Right lobe of liver (tissue), 6 donors: ENCODE measurements around the gene RBM18. TPM values are rescaled to one million over a fixed set of nuclear protein-coding genes. Genes with fewer than 3 reads are reported as not detected.

Source experiments
- ATAC-seq, 4 donors: fragments of 200-7000 bp; cut with Tn5 transposase; one replicate each; pipeline ENCODE4 v1.9.1; 2020; ENCODE audit warnings: mild to moderate bottlenecking in 4 of 4, moderate library complexity in 4 of 4
- DNase-seq, 3 donors: peaks; one replicate each; pipeline ENCODE4 v3.0.0-alpha.2; 2020
- H3K27ac ChIP-seq, 3 donors: fragments of 200-600 bp; one replicate each; pipeline ENCODE4 v1.8.0; 2022
- H3K27me3 ChIP-seq, 2 donors: fragments of 200-600 bp; one replicate each; pipeline ENCODE4 v1.8.0; 2022
- H3K36me3 ChIP-seq, 4 donors: fragments of 200-600 bp; sonication (generic) in 1 of 4; one replicate each; pipeline versions ENCODE4 v1.5.1 to v1.8.0; 2017 to 2022; ENCODE audit warnings: control low read depth in 1 of 4
- H3K4me1 ChIP-seq, 4 donors: fragments of 200-600 bp; sonication (generic) in 1 of 4; one replicate each; pipeline versions ENCODE4 v1.5.1 to v1.8.0; 2017 to 2022; ENCODE audit warnings: control low read depth in 1 of 4
- H3K4me3 ChIP-seq, 3 donors: fragments of 200-600 bp; one replicate each; pipeline ENCODE4 v1.8.0; 2022
- H3K9me3 ChIP-seq, 4 donors: fragments of 200-600 bp; sonication (generic) in 1 of 4; one replicate each; pipeline versions ENCODE4 v1.5.1 to v1.8.0; 2017 to 2022; ENCODE audit warnings: control low read depth in 1 of 4
- CTCF ChIP-seq, 4 donors: fragments of 200-600 bp in 3 of 4; fragments of 450-650 bp in 1 of 4; IDR thresholded peaks; one replicate each; pipeline versions ENCODE4 v1.5.1 to v1.8.0; 2016 to 2022; ENCODE audit warnings: antibody characterized with exemption in 4 of 4, mild to moderate bottlenecking in 2 of 4
- POLR2A ChIP-seq: fragments of 450-650 bp; IDR thresholded peaks from one replicate; pipeline ENCODE4 v1.6.1; 2017; ENCODE audit warnings: antibody characterized with exemption, mild to moderate bottlenecking
- WGBS: methylation state at CpG from one replicate; pipeline ENCODE4 v1.1.6; 2018; ENCODE audit warnings: low coverage, low lambda C conversion rate; ENCODE audit not compliant: insufficient coverage; ENCODE audit errors: missing lambda C conversion rate; 5-methylcytosine and 5-hydroxymethylcytosine counted together
- intact Hi-C, 2 donors: fragments of 100-400 bp; cut with DNase I; formaldehyde crosslinking; loops; one replicate each; pipeline versions ENCODE4 v1.11.2 to v1.14.1; 2022
- total RNA-seq, 6 experiments: library from RNA; depleted of rRNA in 2 of 6; stranded (reverse); fragments of >200 nt in 2 of 6; fragmentation: NEBNext Ultra II Directional in 3 of 6; extraction: Animal tissue kit (Norgen Biotek cat#: 25700) in 3 of 6; gene quantifications; one replicate each; pipeline versions ENCODE4 v1.1.0 to v1.2.4, GENCODE V29; 2016 to 2023
- donor health status: DM: no; HTN: yes; CAD: no.
- donor health status: DM: no; HTN: no; CAD: no.
- donor health status: DM: no; HTN: no; CAD: no.
- donor health status: DM: no; HTN: yes; CAD: no.
- donor health status: DM: no; HTN: yes; CAD: no.

Gene RBM18
- total RNA-seq, 6 experiments from 2014 or later = 3.4 to 9.3 (median 8.7) TPM

GRCh38 chr9:122246666-122247065 is 18.0 kb downstream of the RBM18 start:
- 88% methylated on average over 3 of the region's 3 CpGs for WGBS
- intact Hi-C loops = no loop called here
- ATAC-seq = no peak

GRCh38 chr9:122244349-122244748 is 20.3 kb downstream of the RBM18 start:
- no peaks in the 10 kb centered on the region for H3K27me3 ChIP-seq
- intact Hi-C loops = no loop called here
- H3K27ac ChIP-seq = no peak overlapping the region
- H3K4me3 ChIP-seq = no peak overlapping the region
- H3K4me1 ChIP-seq = no peaks in the 10 kb centered on the region
- WGBS = 95% methylated on average over 3 of the region's 3 CpGs
- TF ChIP-seq POLR2A = no peak
- no peak for TF ChIP-seq CTCF (IDR thresholded peaks at IDR 0.05)
- ATAC-seq = no peak
- no peaks in the 10 kb centered on the region for H3K9me3 ChIP-seq
- peaks cover 6 to 78% (median 30%) of the 10 kb centered on the region in 4 donors for H3K36me3 ChIP-seq
- no peak for DNase-seq

More at GRCh38 chr9:122246666-122247065, 18.0 kb downstream of the RBM18 start:
- Histone ChIP-seq H3K27me3 (no peaks in the 10 kb centered on the region), H3K36me3 (peaks cover 0 to 78% (median 34%) of the 10 kb centered on the region in 4 donors), H3K4me1 (no peaks in the 10 kb centered on the region), H3K4me3 (no peak overlapping the region), H3K9me3 (no peaks in the 10 kb centered on the region), H3K27ac (no peak overlapping the region)
- DNase-seq = no peak
- TF ChIP-seq CTCF (IDR thresholded peaks at IDR 0.05) (no peak), POLR2A (no peak)

GRCh38 chr9:122239722-122240121 is 24.9 kb downstream of the RBM18 start:
- no peak for TF ChIP-seq CTCF (IDR thresholded peaks at IDR 0.05)
- no peak for TF ChIP-seq POLR2A
- ATAC-seq (no peak), DNase-seq (no peak)
- no peak overlapping the region for H3K4me3 ChIP-seq
- H3K36me3 ChIP-seq = peaks cover 6 to 51% (median 18%) of the 10 kb centered on the region in 4 donors
- no peaks in the 10 kb centered on the region for H3K4me1 ChIP-seq
- no peaks in the 10 kb centered on the region for H3K9me3 ChIP-seq
- H3K27ac ChIP-seq = no peak overlapping the region
- intact Hi-C loops = no loop called here
- H3K27me3 ChIP-seq = no peaks in the 10 kb centered on the region
- WGBS = 80% methylated on average over 4 of the region's 5 CpGs

GRCh38 chr9:122236681-122237080 is 28.0 kb downstream of the RBM18 start:
- Histone ChIP-seq H3K4me3 (no peak overlapping the region), H3K9me3 (no peaks in the 10 kb centered on the region), H3K27me3 (no peaks in the 10 kb centered on the region), H3K4me1 (no peaks in the 10 kb centered on the region), H3K27ac (no peak overlapping the region), H3K36me3 (peaks cover 0 to 20% (median 9%) of the 10 kb centered on the region in 4 donors)
- DNase-seq (no peak), ATAC-seq (no peak)
- TF ChIP-seq POLR2A (no peak), CTCF (IDR thresholded peaks at IDR 0.05) (no peak)
- intact Hi-C loops = no loop called here
- WGBS = 74% methylated on average over 10 of the region's 10 CpGs
